ENCODE results near the gene FXR2. TPM values are rescaled to one million over a fixed set of nuclear protein-coding genes. Genes with fewer than 3 reads are reported as not detected.
A peak's percentile ranks its signal among the peaks of the same experiment; 100 is the strongest.

The FXR2 gene
- total RNA-seq, result 10 to 100 TPM; 70.3 to 83.6 TPM

GRCh38 chr17:7614425-7615264 is at the start of gene FXR2:
Gene FXR2 (minus strand): TSS chr17:7614897. CDS start chr17:7614532, 365 bp downstream.
- H3K4me1 ChIP-seq, result peaks cover 0 to 46% of the 10 kb centered on the region in 2 donors

GRCh38 chr17:7656958-7657609 is 42.4 kb upstream of the FXR2 start:
- H3K9me3 ChIP-seq, result no peaks in the 10 kb centered on the region
- H3K27ac ChIP-seq, result peak overlapping the region in 1 of 2 donors; percentile 29

More at GRCh38 chr17:7614425-7615264, at the start of gene FXR2:
- Histone ChIP-seq H3K9me3 (no peaks in the 10 kb centered on the region), H3K27me3 (no peaks in the 10 kb centered on the region), H3K27ac (peak within 1 kb of the TSS; percentile 93 to 94), H3K4me3 (peak within 1 kb of the TSS; percentile 83 to 93), H3K36me3 (peaks cover 5% of the 10 kb centered on the region)
- peak; percentile 100 for DNase-seq (ENCODE audit: low spot score)
- TF ChIP-seq CTCF (IDR thresholded peaks at IDR 0.05), result peak in 1 of 2 donors; percentile 70

GRCh38 chr17:7655541-7655840 is 40.8 kb upstream of the FXR2 start:
- DNase-seq (ENCODE audit: low spot score), result no peak
- no peak for TF ChIP-seq CTCF (IDR thresholded peaks at IDR 0.05)

More at GRCh38 chr17:7656958-7657609, 42.4 kb upstream of the FXR2 start:
- no peaks in the 10 kb centered on the region for H3K27me3 ChIP-seq
- no peaks in the 10 kb centered on the region for H3K36me3 ChIP-seq
- H3K4me1 ChIP-seq, result peaks cover 0 to 5% of the 10 kb centered on the region in 2 donors
- no peak overlapping the region for H3K4me3 ChIP-seq
- DNase-seq (ENCODE audit: low spot score), result no peak
- no peak for TF ChIP-seq CTCF (IDR thresholded peaks at IDR 0.05)

GRCh38 chr17:7654832-7655540 is 40.3 kb upstream of the FXR2 start:
- H3K4me3 ChIP-seq, result no peak overlapping the region
- H3K27ac ChIP-seq, result no peak overlapping the region
- no peak for TF ChIP-seq CTCF (IDR thresholded peaks at IDR 0.05)
- H3K9me3 ChIP-seq, result no peaks in the 10 kb centered on the region
- H3K36me3 ChIP-seq, result no peaks in the 10 kb centered on the region
- peaks cover 0 to 26% of the 10 kb centered on the region in 2 donors for H3K4me1 ChIP-seq
- no peak for DNase-seq (ENCODE audit: low spot score)
- H3K27me3 ChIP-seq, result no peaks in the 10 kb centered on the region

More at GRCh38 chr17:7655541-7655840, 40.8 kb upstream of the FXR2 start:
- Histone ChIP-seq H3K27ac (no peak overlapping the region), H3K4me1 (peaks cover 0 to 21% of the 10 kb centered on the region in 2 donors), H3K36me3 (no peaks in the 10 kb centered on the region), H3K4me3 (no peak overlapping the region), H3K9me3 (no peaks in the 10 kb centered on the region), H3K27me3 (no peaks in the 10 kb centered on the region)

GRCh38 chr17:7652388-7653356 is 38.0 kb upstream of the FXR2 start:
- Histone ChIP-seq H3K9me3 (no peaks in the 10 kb centered on the region), H3K27me3 (no peaks in the 10 kb centered on the region), H3K27ac (no peak overlapping the region), H3K36me3 (no peaks in the 10 kb centered on the region), H3K4me3 (peak overlapping the region in 1 of 2 donors; percentile 55), H3K4me1 (peaks cover 0 to 26% of the 10 kb centered on the region in 2 donors)
- TF ChIP-seq CTCF (IDR thresholded peaks at IDR 0.05), result no peak
- DNase-seq (ENCODE audit: low spot score), result no peak

Measured in right atrium auricular region (tissue), 2 donors.